Brain microvascular endothelial cell (primary cell): ENCODE data around the gene ZNF511.
"Not testable (repeated sequence)": the region's sequence is repeated elsewhere in the genome, so short reads cannot be mapped to it uniquely, and the experiment has no call there.

Experiments used
- DNase-seq: peaks from one replicate; pipeline ENCODE4 v3.0.0-alpha.2; 2020
- H3K27ac ChIP-seq: fragments of 250-450 bp; sonication (Bioruptor Pico); 2 replicates; pipeline ENCODE4 v1.5.1; 2020; ENCODE audit warnings: mild to moderate bottlenecking, moderate library complexity
- H3K27me3 ChIP-seq: fragments of 250-450 bp; sonication (Bioruptor Pico); replicated peaks from 2 replicates; pipeline ENCODE4 v1.5.1; 2020; ENCODE audit warnings: mild to moderate bottlenecking
- H3K36me3 ChIP-seq: fragments of 250-450 bp; sonication (Bioruptor Pico); replicated peaks from 2 replicates; pipeline ENCODE4 v1.5.1; 2020; ENCODE audit warnings: mild to moderate bottlenecking
- H3K4me3 ChIP-seq: 2 replicates; pipeline ENCODE4 v1.5.1; 2011; ENCODE audit warnings: low read depth, mild to moderate bottlenecking, control low read depth, low read length, moderate library complexity
- in situ Hi-C: cut with HindIII; loops from 2 replicates; pipeline ENCODE4 v1.10.0; 2017; ENCODE audit warnings: low sequenced_read_pairs, low pct_ligation_motif_present
- TF ChIP-seq, protein P1 (sequence below): IDR thresholded peaks from 2 replicates; pipeline ENCODE4 v1.5.1; 2011; ENCODE audit warnings: low read depth, mild to moderate bottlenecking, moderate library complexity, low read length, control low read depth, inconsistent platforms; ENCODE audit errors: missing control alignments

The ZNF511 gene

GRCh38 chr10:133315847-133316246 lies 7.1 kb downstream of the ZNF511 start:
- Histone ChIP-seq H3K36me3 (peaks cover 3% of the 10 kb centered on the region), H3K27ac (no peak overlapping the region), H3K4me3 (no peak overlapping the region), H3K27me3 (no peaks in the 10 kb centered on the region)
- in situ Hi-C loops, result no loop called here
- TF ChIP-seq, protein P1, sequence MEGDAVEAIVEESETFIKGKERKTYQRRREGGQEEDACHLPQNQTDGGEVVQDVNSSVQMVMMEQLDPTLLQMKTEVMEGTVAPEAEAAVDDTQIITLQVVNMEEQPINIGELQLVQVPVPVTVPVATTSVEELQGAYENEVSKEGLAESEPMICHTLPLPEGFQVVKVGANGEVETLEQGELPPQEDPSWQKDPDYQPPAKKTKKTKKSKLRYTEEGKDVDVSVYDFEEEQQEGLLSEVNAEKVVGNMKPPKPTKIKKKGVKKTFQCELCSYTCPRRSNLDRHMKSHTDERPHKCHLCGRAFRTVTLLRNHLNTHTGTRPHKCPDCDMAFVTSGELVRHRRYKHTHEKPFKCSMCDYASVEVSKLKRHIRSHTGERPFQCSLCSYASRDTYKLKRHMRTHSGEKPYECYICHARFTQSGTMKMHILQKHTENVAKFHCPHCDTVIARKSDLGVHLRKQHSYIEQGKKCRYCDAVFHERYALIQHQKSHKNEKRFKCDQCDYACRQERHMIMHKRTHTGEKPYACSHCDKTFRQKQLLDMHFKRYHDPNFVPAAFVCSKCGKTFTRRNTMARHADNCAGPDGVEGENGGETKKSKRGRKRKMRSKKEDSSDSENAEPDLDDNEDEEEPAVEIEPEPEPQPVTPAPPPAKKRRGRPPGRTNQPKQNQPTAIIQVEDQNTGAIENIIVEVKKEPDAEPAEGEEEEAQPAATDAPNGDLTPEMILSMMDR, result no peak
- no peak for DNase-seq

- H3K27ac ChIP-seq, result no peak overlapping the region
- no peak for DNase-seq
- H3K4me3 ChIP-seq, result no peak overlapping the region
- H3K36me3 ChIP-seq, result peaks cover 3% of the 10 kb centered on the region
- TF ChIP-seq, protein P1, result no peak
- no peaks in the 10 kb centered on the region for H3K27me3 ChIP-seq
- in situ Hi-C loops, result no loop called here
These were observed 7.6 kb downstream of the ZNF511 start for GRCh38 chr10:133316266-133316665.

- no peak for DNase-seq
- Histone ChIP-seq H3K27me3 (no peaks in the 10 kb centered on the region), H3K27ac (no peak overlapping the region), H3K36me3 (peaks cover 2% of the 10 kb centered on the region), H3K4me3 (no peak overlapping the region)
- TF ChIP-seq, protein P1, result no peak
- in situ Hi-C loops, result no loop called here
These were observed 8.0 kb downstream of the ZNF511 start for GRCh38 chr10:133316732-133317131.

- TF ChIP-seq, protein P1, result peak; percentile 89
- Histone ChIP-seq H3K27me3 (no peaks in the 10 kb centered on the region), H3K27ac (no peak overlapping the region), H3K4me3 (peak overlapping the region; percentile 41), H3K36me3 (no peaks in the 10 kb centered on the region)
- DNase-seq, result peak; percentile 43
- in situ Hi-C loops, result no loop called here
These were observed 9.9 kb downstream of the ZNF511 start for GRCh38 chr10:133318494-133319127.

DNA sequence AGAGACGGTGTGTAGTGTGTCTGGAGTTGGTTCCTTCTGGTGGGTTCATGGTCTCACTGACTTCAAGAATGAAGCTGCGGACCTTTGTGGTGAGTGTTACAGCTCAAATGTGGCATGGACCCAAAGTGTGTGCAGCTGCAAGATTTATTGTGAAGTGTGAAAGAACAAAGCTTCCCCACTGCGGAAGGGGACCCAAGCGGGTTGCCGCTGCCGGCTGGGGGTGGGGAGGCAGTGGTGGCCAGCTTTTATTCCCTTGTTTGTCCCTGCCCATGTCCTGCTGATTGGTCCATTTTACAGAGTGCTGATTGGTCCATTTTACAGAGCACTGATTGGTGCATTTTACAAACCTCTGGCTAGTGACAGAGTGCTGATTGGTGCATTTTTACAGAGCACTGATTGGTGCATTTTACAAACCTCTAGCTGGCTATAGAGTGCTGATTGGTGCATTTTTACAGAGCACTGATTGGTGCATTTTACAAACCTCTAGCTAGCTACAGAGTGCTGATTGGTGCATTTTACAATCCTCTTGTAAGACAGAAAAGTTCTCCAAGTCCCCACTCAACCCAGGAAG lies 12.2 kb downstream of the ZNF511 start:
- H3K4me3 ChIP-seq, H3K27ac ChIP-seq, H3K36me3 ChIP-seq, in situ Hi-C loops, DNase-seq: not testable (repeated sequence)
- H3K27me3 ChIP-seq, result peaks cover 11% of the 10 kb centered on the region

GRCh38 chr10:133322064-133322709 lies 13.5 kb downstream of the ZNF511 start:
- in situ Hi-C loops, H3K27ac ChIP-seq, H3K4me3 ChIP-seq, DNase-seq, H3K36me3 ChIP-seq: not testable (repeated sequence)
- H3K27me3 ChIP-seq, result peaks cover 21% of the 10 kb centered on the region
